PC-3 (cell line): ENCODE results near the gene TMEM54. TPM values are rescaled to one million over a fixed set of nuclear protein-coding genes. Genes with fewer than 3 reads are reported as not detected.

Source experiments
- ATAC-seq: fragments of 200-7000 bp; cut with Tn5 transposase; 2 replicates; pipeline ENCODE4 v1.9.1; 2020; ENCODE audit warnings: mild to moderate bottlenecking, moderate library complexity
- BruUV-seq: library from RNA; stranded (reverse); fragments of 400-500 nt; replicated peaks from 2 replicates; lab custom pipeline; 2021; lab: Mats Ljungman, UMichigan
- CTCF ChIA-PET: fragments of 300-600 bp; sonication (Branson Sonifier 250); formaldehyde crosslinking; loops from one replicate; lab custom pipeline; 2022; ENCODE audit warnings: antibody characterized with exemption; lab: Charles Lee
- POLR2A ChIA-PET: fragments of 300-600 bp; sonication (Branson Sonifier 250); formaldehyde crosslinking; loops from one replicate; lab custom pipeline; 2022; ENCODE audit warnings: antibody characterized with exemption; ENCODE audit not compliant: unreplicated experiment; lab: Charles Lee
- DNase-seq: peaks from one replicate; pipeline ENCODE4 v3.0.0-alpha.2; 2015
- H2AFZ ChIP-seq: fragments of 300-600 bp; sonication (generic); 2 replicates; pipeline ENCODE4 v1.6.0; 2016; ENCODE audit warnings: antibody characterized with exemption, low read length
- H3F3A ChIP-seq: fragments of 300-600 bp; sonication (generic); one replicate; pipeline ENCODE4 v1.6.0; 2017; ENCODE audit warnings: antibody characterized with exemption, low read length, control low read depth, mild to moderate bottlenecking; ENCODE audit not compliant: unreplicated experiment
- H3K27ac ChIP-seq: fragments of 300-600 bp; sonication (generic); 2 replicates; pipeline ENCODE4 v1.5.1; 2016; ENCODE audit warnings: mild to moderate bottlenecking, low read length
- H3K27me3 ChIP-seq: fragments of 300-600 bp; sonication (generic); 2 replicates; pipeline ENCODE4 v1.6.1; 2016; ENCODE audit warnings: low read length, mixed read lengths
- H3K36me3 ChIP-seq: fragments of 300-600 bp; sonication (generic); 2 replicates; pipeline ENCODE4 v1.6.1; 2016; ENCODE audit warnings: low read depth, mixed run types, low read length, mixed read lengths
- H3K4me1 ChIP-seq: fragments of 300-600 bp; sonication (generic); 2 replicates; pipeline ENCODE4 v1.5.1; 2016; ENCODE audit warnings: low read length; ENCODE audit not compliant: insufficient read depth
- H3K4me2 ChIP-seq: fragments of 300-600 bp; sonication (generic); 2 replicates; pipeline ENCODE4 v1.6.0; 2016; ENCODE audit warnings: low read length
- H3K4me3 ChIP-seq: fragments of 300-600 bp; sonication (generic); 2 replicates; pipeline ENCODE4 v1.5.1; 2016; ENCODE audit warnings: mild to moderate bottlenecking, low read length, mixed read lengths
- H3K79me2 ChIP-seq: fragments of 300-600 bp; sonication (generic); 2 replicates; pipeline ENCODE4 v1.6.1; 2017; ENCODE audit warnings: low read length, mixed read lengths
- H3K9ac ChIP-seq: fragments of 300-600 bp; sonication (generic); 2 replicates; pipeline ENCODE4 v1.6.0; 2016; ENCODE audit warnings: mild to moderate bottlenecking, low read length
- H3K9me2 ChIP-seq: fragments of 300-600 bp; sonication (generic); replicated peaks from 2 replicates; pipeline ENCODE4 v1.6.1; 2016; ENCODE audit warnings: mixed run types, low read length, mixed read lengths
- H3K9me3 ChIP-seq: fragments of 300-600 bp; sonication (generic); 2 replicates; pipeline ENCODE4 v1.6.1; 2016; ENCODE audit warnings: low read length, mixed read lengths
- H4K20me1 ChIP-seq: fragments of 300-600 bp; sonication (generic); 2 replicates; pipeline ENCODE4 v1.6.1; 2016; ENCODE audit warnings: low read length, mixed read lengths
- CTCF ChIP-seq: fragments of 300-600 bp; sonication (generic); conservative IDR thresholded peaks from 2 replicates; pipeline ENCODE4 v1.5.1; 2017; ENCODE audit warnings: antibody characterized with exemption, low read depth, mild to moderate bottlenecking, low read length
- EZH2 ChIP-seq: fragments of 300-600 bp; sonication (generic); IDR thresholded peaks from one replicate; pipeline ENCODE4 v1.6.1; 2017; ENCODE audit warnings: antibody characterized with exemption, mild to moderate bottlenecking, low read length; ENCODE audit not compliant: unreplicated experiment
- EZH2phosphoT487 ChIP-seq: fragments of 300-600 bp; sonication (generic); IDR thresholded peaks from 2 replicates; pipeline ENCODE4 v1.6.1; 2018; ENCODE audit warnings: mild to moderate bottlenecking, antibody characterized with exemption, low read length, borderline replicate concordance
- intact Hi-C: fragments of 100-400 bp; cut with micrococcal nuclease; formaldehyde crosslinking; loops from 2 replicates; pipeline ENCODE4 v1.9.0; 2023
- total RNA-seq: library from RNA; depleted of rRNA; stranded (reverse); fragments of >200 nt; gene quantifications from 2 replicates; pipeline ENCODE4 v1.2.3, GENCODE V29; 2014

The TMEM54 gene
- total RNA-seq, 1 experiment from 2014 or later, result 175 TPM

GRCh38 chr1:32881291-32881690 lies 19.9 kb downstream of the TMEM54 start:
- H3K4me2 ChIP-seq, result no peak overlapping the region
- no peaks in the 10 kb centered on the region for H3K4me1 ChIP-seq
- H3K79me2 ChIP-seq, result no peaks in the 10 kb centered on the region
- ATAC-seq (no peak), DNase-seq (no peak)
- no peak overlapping the region for H3K9ac ChIP-seq
- ChIA-PET CTCF (interaction anchor here (0.5 to 0.9 kb wide), 2 partner anchors 126 to 176 kb away, joined by 3 to 4 read pairs; no protein-coding TSS in a partner anchor), POLR2A (no interaction called here)
- no peaks in the 10 kb centered on the region for H3K9me2 ChIP-seq
- no peak for TF ChIP-seq EZH2
- H3K9me3 ChIP-seq, result no peaks in the 10 kb centered on the region
- H2AFZ ChIP-seq, result no peak overlapping the region
- no peaks in the 10 kb centered on the region for H4K20me1 ChIP-seq
- intact Hi-C loops, result no loop called here
- no peaks in the 10 kb centered on the region for H3F3A ChIP-seq
- no peaks in the 10 kb centered on the region for H3K27me3 ChIP-seq
- H3K4me3 ChIP-seq, result no peak overlapping the region
- no peaks in the 10 kb centered on the region for H3K36me3 ChIP-seq
- no TSS peak for BruUV-seq
- no peak overlapping the region for H3K27ac ChIP-seq

- H4K20me1 ChIP-seq, result no peaks in the 10 kb centered on the region
- POLR2A ChIA-PET, result no interaction called here
- ATAC-seq (no peak), DNase-seq (no peak)
- no peaks in the 10 kb centered on the region for H3K9me3 ChIP-seq
- no peaks in the 10 kb centered on the region for H3K79me2 ChIP-seq
- intact Hi-C loops, result loop anchor here (5.0 kb wide), 1 partner anchor 209 kb away; no protein-coding TSS in a partner anchor
- no peaks in the 10 kb centered on the region for H3F3A ChIP-seq
- no peaks in the 10 kb centered on the region for H3K4me1 ChIP-seq
- H3K9ac ChIP-seq, result no peak overlapping the region
- H3K27me3 ChIP-seq, result no peaks in the 10 kb centered on the region
- H3K36me3 ChIP-seq, result no peaks in the 10 kb centered on the region
- no peak overlapping the region for H3K4me2 ChIP-seq
- CTCF ChIA-PET, result no interaction called here
- H3K4me3 ChIP-seq, result no peak overlapping the region
- H2AFZ ChIP-seq, result no peak overlapping the region
- H3K27ac ChIP-seq, result no peak overlapping the region
- TF ChIP-seq CTCF (no peak), EZH2phosphoT487 (no peak), EZH2 (no peak)
- BruUV-seq, result no TSS peak
- H3K9me2 ChIP-seq, result no peaks in the 10 kb centered on the region
Measured at GRCh38 chr1:32878637-32879041, 22.6 kb downstream of the TMEM54 start.

GRCh38 chr1:32878183-32878582 lies 23.0 kb downstream of the TMEM54 start:
- H3K79me2 ChIP-seq, result no peaks in the 10 kb centered on the region
- H3K36me3 ChIP-seq, result no peaks in the 10 kb centered on the region
- ChIA-PET POLR2A (no interaction called here), CTCF (no interaction called here)
- TF ChIP-seq EZH2phosphoT487, result no peak
- TF ChIP-seq EZH2, result no peak
- no peak for TF ChIP-seq CTCF
- no peaks in the 10 kb centered on the region for H3K4me1 ChIP-seq
- no peak overlapping the region for H3K27ac ChIP-seq
- H3K9me2 ChIP-seq, result no peaks in the 10 kb centered on the region
- H3K27me3 ChIP-seq, result no peaks in the 10 kb centered on the region
- no peak overlapping the region for H2AFZ ChIP-seq
- no peak overlapping the region for H3K4me3 ChIP-seq
- DNase-seq, result peak; percentile 34
- peak; percentile 53; the same call in 1 of the 2 replicates for ATAC-seq
- intact Hi-C loops, result loop anchor here (5.0 kb wide), 1 partner anchor 209 kb away; no protein-coding TSS in a partner anchor
- no TSS peak for BruUV-seq
- no peaks in the 10 kb centered on the region for H3K9me3 ChIP-seq
- H3K4me2 ChIP-seq, result no peak overlapping the region
- H4K20me1 ChIP-seq, result no peaks in the 10 kb centered on the region
- no peaks in the 10 kb centered on the region for H3F3A ChIP-seq
- no peak overlapping the region for H3K9ac ChIP-seq
